ENCODE measurements around the gene FAM83E. TPM values are rescaled to one million over a fixed set of nuclear protein-coding genes. Genes with fewer than 3 reads are reported as not detected.

FAM83E gene
- total RNA-seq, 1 donor from 2014 or later = 3.1 TPM

DNA sequence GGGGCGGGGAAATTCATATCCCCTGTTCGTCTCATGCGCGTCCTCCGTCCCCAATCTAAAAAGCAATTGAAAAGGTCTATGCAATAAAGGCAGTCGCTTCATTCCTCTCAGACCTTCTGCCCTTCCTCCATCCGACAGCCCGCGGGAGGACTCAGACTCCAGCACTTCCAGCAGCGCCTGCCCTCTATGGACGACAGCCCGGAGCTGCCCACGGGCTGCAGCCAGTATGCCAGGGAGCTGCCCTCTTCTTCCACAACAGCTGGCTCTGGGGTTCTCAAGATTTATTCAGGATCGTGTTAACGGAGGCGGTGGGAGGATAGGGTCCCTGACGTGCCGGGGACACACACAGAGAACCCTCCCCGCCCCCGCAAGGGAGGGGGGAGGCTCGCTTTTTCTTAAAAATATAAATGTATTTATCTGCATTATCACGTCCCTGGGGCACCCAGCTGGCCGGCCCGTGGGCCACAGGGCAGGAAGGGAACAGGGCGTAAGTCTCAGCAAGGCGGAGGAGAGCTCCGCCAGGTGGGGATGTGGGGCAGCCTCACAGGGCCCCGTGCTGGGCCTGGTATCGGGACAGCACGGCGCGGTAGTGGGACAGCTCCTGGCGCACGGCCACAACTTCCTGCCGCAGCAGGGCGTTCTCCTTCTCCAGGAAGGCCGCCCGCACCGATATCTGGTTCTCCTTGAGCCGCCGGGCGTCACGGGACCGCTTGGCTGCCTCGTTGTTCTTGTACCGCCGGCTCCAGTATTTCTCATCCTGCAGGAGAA, 15.6 kb upstream of the FAM83E start:
- intact Hi-C loops (cut with micrococcal nuclease) = loop anchor here (10.0 kb wide), 1 partner anchor 1376 kb away; the partner anchor contains the start of gene CCDC9

DNA sequence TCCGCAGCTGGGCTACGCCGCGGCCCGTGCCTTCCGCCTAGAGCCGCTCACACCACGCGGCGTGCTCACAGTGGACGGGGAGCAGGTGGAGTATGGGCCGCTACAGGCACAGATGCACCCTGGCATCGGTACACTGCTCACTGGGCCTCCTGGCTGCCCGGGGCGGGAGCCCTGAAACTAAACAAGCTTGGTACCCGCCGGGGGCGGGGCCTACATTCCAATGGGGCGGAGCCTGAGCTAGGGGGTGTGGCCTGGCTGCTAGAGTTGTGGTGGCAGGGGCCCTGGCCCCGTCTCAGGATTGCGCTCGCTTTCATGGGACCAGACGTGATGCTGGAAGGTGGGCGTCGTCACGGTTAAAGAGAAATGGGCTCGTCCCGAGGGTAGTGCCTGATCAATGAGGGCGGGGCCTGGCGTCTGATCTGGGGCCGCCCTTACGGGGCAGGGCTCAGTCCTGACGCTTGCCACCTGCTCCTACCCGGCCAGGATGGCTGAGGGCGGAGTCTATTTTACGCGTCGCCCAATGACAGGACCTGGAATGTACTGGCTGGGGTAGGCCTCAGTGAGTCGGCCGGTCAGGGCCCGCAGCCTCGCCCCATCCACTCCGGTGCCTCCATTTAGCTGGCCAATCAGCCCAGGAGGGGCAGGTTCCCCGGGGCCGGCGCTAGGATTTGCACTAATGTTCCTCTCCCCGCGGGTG, 14.9 kb upstream of the FAM83E start:
- intact Hi-C loops (cut with micrococcal nuclease) = loop anchor here (10.0 kb wide), 1 partner anchor 1375 kb away; the partner anchor contains the start of gene CCDC9

DNA sequence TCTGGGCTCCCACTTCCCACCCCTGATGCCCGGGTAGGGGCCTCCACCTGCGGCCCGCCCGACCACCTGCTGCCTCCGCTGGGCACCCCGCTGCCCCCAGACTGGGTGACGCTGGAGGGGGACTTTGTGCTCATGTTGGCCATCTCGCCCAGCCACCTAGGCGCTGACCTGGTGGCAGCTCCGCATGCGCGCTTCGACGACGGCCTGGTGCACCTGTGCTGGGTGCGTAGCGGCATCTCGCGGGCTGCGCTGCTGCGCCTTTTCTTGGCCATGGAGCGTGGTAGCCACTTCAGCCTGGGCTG, 14.4 kb upstream of the FAM83E start:
- intact Hi-C loops (cut with micrococcal nuclease) = no loop called here

DNA sequence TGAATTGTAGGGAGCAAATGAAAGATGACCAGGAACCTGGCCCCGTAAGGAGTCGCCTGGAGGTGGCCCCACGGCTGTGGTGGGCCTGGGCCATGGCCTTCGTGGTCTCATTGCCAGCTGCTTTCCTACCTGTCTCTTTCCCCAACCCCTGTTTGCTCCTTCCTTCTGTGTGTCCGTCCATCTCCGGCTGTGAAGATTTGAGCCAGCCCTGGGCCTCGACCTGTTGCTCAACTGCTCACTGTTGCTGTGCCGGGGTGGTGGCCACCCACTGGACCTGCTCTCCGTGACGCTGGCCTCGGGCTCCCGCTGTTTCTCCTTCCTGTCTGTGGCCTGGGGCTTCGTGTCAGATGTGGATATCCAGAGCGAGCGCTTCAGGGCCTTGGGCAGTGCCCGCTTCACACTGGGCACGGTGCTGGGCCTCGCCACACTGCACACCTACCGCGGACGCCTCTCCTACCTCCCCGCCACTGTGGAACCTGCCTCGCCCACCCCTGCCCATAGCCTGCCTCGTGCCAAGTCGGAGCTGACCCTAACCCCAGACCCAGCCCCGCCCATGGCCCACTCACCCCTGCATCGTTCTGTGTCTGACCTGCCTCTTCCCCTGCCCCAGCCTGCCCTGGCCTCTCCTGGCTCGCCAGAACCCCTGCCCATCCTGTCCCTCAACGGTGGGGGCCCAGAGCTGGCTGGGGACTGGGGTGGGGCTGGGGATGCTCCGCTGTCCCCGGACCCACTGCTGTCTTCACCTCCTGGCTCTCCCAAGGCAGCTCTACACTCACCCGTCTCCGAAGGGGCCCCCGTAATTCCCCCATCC, 13.8 kb upstream of the FAM83E start:
- intact Hi-C loops (cut with micrococcal nuclease) = no loop called here

DNA sequence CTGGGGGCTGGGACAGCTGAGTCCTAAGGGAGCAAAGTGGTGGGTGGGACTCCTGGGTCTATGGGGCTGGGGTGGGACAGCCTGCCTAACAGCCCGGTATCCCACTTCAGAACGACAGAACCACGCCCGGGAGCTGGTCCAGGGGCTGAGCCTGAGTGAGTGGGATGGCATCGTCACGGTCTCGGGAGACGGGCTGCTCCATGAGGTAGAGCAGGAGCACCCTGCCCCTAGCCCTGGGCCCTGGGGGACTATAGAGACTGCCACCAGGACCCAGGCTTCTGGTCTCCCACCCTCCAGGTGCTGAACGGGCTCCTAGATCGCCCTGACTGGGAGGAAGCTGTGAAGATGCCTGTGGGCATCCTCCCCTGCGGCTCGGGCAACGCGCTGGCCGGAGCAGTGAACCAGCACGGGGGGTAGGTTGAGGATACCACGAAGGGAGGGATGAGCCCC, 13.0 kb upstream of the FAM83E start:
- intact Hi-C loops (cut with micrococcal nuclease) = no loop called here

DNA sequence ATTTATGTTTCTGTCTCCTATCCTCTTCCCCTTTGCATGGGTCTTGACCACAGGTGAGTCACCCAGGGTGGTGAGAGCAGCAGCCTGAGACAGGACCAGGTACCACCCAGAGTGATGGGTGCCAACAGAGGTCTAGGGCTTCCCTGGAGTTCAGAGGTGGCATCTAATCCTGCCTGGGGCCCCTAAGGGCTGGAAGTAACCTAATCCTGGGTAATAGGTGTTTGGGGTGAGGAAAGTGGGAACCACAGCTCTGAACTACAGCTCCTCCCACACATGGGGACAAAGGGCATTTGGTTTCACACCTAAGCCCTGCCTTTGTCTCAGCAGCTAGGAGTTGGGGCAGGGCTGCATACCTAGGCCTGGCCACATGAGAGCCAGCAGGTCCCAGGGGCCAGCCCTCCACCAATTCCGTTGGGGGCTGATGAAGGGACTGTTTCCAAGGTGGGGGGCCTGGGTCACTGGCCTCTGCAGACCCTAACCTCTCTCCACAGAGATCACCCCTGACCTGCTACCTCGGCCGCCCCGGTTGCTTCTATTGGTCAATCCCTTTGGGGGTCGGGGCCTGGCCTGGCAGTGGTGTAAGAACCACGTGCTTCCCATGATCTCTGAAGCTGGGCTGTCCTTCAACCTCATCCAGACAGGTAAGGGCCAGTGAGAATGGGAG, 12.5 kb upstream of the FAM83E start:
- intact Hi-C loops (cut with micrococcal nuclease) = no loop called here

DNA sequence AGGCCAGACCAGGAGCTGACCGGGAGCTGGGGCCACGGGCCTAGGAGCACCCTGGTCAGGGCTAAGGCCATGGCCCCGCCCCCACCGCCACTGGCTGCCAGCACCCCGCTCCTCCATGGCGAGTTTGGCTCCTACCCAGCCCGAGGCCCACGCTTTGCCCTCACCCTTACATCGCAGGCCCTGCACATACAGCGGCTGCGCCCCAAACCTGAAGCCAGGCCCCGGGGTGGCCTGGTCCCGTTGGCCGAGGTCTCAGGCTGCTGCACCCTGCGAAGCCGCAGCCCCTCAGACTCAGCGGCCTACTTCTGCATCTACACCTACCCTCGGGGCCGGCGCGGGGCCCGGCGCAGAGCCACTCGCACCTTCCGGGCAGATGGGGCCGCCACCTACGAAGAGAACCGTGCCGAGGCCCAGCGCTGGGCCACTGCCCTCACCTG, 11.0 kb upstream of the FAM83E start:
- intact Hi-C loops (cut with micrococcal nuclease) = no loop called here

DNA sequence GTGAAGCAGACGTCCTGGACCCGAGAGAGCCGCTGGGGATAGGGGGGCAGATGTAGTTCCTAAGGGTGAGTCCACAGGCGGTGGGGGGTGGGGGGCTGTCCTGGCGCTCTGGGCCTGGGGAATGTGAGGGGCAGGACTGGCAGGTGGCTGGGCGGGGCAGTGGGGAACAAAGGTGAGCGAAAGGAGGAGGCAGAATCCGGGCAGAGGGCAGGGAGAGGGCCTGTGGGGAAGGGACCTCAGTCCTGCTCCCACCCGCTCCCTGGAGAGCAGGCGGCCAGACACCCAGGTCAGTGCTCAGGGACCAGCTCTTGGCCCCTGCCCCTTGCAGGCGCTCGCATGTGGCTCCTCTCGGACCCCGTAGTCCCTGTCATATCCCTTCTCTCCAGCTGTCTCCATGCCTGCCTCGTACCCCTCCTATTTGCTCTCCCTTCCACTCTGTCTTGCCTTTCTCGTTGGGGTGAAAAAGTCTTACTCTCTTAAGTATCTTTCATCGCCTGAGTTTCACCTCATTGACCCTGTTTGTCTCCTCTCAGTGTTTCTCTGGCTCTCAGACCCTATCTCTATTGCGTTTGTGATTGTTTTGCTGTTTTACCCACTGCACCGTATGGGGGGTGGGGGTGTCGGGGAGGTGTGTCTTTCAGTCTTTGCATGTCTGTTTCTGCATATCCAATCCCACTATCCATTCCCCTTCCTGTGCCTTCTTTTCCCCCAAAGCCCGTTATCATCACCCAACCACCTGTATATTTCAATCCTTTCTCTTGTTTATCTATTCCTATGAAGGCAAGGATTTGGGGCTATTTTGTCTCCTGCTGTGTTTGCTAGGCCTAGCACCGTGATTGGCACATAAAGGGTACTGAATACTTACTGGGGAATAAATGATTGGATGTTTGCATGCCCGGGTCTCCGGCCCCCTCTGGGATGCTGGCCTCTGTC, 10.2 kb upstream of the FAM83E start:
- intact Hi-C loops (cut with micrococcal nuclease) = loop anchor here (1.0 kb wide), 1 partner anchor 12 kb away; the partner anchor contains the start of gene DBP

DNA sequence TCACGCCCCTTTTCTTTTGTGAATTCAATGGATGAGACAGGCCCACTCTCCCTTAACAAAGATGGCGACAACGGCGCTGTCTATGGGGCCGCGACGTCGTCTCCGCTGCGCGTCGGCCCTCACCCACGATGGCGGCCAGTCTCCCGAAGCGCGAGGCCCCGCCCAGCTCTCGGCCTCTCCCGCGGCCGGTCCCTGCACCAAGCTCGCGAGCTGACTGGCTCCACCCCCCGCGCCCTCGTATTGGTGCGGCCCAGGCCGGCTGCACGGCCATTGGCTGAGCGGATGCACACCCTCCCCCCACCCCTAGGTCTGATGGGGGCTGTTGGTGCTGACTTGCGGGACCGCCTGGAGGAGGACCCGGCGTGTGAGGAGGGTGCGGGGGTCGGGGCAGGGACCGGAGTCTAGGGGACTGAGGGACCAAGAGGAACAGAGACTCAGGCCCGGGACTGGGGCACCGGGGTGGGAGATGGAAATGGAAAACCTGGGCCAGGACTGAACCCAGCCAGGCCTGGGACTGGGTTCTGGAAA, 9.3 kb upstream of the FAM83E start:
- intact Hi-C loops (cut with micrococcal nuclease) = loop anchor here (1.0 kb wide), 1 partner anchor 13 kb away; the partner anchor contains the start of gene DBP

DNA sequence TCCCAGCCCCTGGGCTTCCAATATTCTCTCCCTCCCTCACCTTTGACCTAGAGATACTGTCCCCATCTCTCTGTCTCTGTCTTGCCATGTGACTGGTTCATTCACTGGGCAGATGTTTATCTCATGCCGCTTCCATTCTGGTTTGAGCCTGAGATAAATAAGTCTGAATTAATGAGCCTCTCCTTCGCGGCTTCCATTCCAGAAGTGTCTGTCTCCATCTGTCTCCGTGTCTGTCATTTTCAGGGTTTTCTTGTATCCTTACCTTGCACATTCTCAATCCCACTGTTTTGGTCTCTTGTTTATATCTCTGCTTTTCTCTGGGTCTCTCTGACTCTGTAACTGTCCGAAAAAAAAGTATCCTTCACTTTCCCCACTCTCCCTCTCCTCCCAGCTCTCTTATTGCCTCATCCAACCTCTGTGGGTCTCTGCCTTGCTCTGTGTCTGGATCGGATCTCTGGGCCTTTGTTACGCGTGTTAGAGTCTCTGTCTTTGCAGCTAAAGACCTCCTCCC, 8.7 kb upstream of the FAM83E start:
- intact Hi-C loops (cut with micrococcal nuclease) = loop anchor here (1.0 kb wide), 1 partner anchor 14 kb away; the partner anchor contains the start of gene DBP

DNA sequence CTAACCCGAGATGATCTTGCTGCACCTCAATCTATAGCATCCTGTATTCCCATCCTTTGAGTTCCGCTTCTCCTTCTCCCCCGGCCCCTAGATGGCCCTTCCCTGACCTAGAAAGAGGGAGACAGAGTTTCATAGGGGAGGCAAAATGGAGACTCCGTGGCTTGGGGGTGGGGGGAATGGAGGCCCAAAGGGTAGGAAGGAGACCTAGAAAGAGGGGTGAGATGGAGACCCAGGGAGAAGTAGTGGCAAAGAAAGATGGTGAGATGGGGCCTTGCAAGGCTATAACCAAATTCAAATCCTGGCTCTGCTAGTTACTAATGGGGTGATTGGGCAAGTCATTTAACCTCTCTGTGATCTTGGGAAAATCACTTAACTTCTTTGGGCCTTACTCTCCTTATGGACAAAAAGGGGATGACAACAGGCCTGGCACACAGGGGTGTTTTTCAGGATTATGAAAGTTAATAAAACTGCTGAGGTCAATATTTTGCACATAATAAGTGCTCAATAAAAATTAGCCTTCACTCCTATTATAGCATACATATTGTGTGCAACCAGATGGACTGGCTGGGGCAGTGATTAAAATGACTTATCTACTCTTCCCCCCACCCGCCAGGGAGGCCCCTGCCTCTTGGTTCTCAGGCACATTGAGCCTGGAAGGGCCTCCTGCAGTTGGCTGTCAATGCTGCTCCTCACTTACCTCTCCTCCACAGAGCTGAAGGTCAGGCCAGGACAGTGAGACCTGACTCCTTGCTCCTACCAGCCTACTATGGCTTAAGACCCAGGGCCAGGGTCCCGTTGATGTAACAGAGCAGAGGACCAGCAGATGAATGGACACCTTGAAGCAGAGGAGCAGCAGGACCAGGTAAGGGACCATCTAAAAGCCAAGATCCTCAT, 5.1 kb upstream of the FAM83E start:
- intact Hi-C loops (cut with micrococcal nuclease) = loop anchor here (1.0 to 5.0 kb wide), 13 partner anchors 14 to 1256 kb away; partner anchors contain the start of genes CYTH2, EMP3, GRWD1 and GYS1

DNA sequence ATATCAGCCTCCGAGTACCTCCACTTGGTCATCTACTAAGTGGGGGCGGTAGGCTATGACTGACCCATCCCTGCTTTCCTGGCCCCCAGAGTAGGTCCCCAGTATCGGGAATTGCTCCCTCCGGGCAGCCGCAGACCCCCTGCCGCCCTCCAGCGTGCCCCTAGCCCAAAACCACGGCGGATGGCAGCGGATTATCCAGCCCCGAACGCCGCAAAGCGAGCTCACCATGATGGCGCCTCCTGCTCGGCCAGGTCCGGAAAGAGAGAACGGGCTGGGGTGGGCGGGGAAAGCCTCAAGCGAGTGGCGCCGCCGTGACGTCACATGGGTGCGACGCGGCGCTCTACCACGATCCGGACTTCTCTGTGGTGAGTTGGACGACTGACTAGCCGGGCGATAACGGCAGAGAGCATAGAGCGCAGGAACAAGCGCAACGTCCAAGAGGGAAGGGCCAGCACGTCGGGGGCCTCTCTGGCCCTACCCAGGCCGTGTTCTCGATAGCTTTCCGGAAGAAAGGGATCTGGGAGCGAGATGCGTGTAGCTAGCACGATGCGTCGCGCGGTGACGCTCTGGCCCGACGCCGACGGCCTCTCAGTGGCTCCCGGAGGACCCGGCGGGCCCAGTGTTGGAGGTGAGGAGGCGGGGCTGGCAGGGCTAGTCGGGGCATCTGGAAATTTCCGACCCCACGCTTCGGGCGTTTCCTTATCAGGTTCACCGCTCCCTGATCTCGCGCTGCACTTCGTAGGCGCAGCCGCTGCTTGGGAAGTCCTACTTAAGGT, 4.2 kb upstream of the FAM83E start, which contains the start of the genes RPL18 and SPHK2:
Gene RPL18, minus strand, starts transcription at position 263 of the 776 bp plus-strand sequence. Its CDS starts 35 bp downstream, at position 228.
Gene SPHK2, plus strand, starts transcription at position 591 of the 776 bp plus-strand sequence. CDS start 1,009 bp downstream, outside the sequence.
- intact Hi-C loops (cut with micrococcal nuclease) = loop anchor here (1.0 to 5.0 kb wide), 13 partner anchors 15 to 1257 kb away; partner anchors contain the start of genes CYTH2, EMP3, GRWD1 and GYS1

DNA sequence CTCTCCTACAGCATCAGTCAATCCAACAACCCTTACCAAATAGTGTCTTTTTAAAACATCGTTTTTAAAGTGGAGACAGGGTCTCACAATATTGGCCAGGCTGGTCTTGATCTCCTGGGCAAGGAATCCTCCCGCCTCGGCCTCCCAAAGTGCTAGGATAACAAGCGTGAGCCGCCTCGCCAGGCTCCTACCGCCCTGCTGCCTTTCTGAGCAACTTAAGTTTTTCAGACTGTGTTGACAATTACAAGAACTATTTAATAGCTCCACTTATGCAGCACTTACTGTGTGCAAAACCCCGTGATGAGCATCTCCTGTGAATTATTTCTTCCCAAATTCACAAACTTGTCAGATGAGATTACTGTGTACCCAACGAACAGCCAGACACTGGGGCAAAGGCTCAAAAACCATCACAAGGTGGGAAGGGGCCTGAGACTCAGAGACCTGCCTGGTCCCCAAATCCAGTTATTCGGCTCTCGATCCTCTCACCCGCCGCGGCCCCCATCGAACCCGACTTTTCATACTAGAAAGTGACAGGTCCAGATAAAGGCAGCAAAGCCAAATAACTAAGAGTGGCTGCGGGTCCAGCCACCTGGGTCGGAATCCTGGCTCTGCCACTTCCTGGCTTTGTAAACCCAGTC, 3.5 kb upstream of the FAM83E start:
- intact Hi-C loops (cut with micrococcal nuclease) = loop anchor here (2.0 to 5.0 kb wide), 3 partner anchors 286 to 451 kb away; partner anchors contain the start of gene EMP3

DNA sequence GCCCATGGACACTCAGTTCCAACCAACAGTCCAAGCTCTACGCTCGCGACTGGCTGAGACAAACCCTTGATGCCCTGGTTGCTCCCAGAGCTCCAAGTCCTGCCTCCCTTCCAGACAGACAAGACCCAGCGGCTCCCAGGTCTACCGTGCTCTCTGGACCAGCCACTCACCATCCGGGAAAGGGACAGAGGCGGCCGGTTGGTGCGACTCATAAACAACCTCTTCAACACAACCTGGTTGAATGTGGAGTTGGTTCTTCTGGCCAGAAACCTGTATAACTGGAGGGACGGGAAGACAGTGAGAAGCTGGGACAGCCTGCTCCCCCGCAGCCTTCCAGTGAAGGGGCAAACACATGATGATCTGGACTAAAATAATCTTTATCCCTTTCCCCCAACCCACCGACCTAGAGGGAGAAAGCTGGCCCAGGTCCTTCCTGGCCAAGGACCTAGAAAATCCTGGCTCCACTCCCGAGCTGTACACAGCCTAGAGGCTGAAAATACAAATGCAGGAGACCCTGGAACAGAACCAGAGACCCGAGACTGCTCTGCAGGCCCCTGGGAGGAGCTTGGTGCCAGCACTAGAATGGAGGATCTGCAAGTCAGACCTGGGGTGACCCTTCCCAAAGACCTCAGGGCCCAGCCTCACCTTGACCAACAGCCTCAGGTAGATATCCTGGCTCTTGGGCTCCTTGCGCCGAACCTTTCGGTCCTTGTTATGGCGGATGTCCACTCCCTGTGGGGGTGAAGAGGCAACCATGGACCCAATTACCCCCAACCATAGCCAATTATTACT, 2.5 kb upstream of the FAM83E start:
- intact Hi-C loops (cut with micrococcal nuclease) = loop anchor here (5.0 kb wide), 1 partner anchor 450 kb away; no protein-coding TSS in a partner anchor

DNA sequence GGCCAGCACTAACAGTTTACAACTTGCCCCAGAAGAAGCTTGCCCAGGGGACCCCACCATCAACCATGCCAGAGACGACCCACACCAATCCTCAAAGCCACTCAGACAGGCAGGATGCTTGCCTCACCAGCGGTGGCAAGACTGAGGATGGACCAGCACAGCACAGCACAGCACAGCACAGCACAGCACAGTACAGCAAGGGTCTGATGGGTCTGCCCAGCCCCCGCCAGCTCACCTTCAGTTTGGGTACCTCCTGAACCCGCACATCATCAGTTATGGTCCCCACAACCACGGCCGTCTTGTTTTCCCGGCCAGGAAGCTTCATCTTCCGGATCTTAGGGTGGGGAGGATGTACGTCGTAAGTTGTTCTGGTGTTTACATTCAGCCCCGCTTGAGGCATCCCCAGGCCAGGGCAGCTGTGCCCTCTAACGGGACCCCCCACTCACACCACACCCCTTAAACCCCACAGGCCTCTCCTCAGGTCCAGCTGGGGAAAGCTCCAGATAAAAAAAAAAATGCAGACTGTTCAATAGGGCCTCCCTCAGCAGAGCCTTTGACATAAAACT, 1.7 kb upstream of the FAM83E start:
- intact Hi-C loops (cut with micrococcal nuclease) = loop anchor here (5.0 kb wide), 1 partner anchor 449 kb away; no protein-coding TSS in a partner anchor

All from T-helper 1 cell treated with Interleukin-12 subunit alpha and Interleukin-12 subunit beta and Interleukin-4 antibody, amounts not matched to agents 30 ng/mL and 1 ng/mL, for 36 hours (primary cell).